Dedifferentiated amniotic fluid mesenchymal stem cell (primary cell): Measurements from ENCODE around the gene LIMS2.

Experiments
- DNase-seq: peaks from one replicate; pipeline ENCODE4 v3.0.0-alpha.2; 2016; ENCODE audit errors: extremely low spot score

LIMS2 gene

GRCh38 chr2:127606625-127607398 is 68.5 kb downstream of the LIMS2 start:
- DNase-seq = no peak

DNA sequence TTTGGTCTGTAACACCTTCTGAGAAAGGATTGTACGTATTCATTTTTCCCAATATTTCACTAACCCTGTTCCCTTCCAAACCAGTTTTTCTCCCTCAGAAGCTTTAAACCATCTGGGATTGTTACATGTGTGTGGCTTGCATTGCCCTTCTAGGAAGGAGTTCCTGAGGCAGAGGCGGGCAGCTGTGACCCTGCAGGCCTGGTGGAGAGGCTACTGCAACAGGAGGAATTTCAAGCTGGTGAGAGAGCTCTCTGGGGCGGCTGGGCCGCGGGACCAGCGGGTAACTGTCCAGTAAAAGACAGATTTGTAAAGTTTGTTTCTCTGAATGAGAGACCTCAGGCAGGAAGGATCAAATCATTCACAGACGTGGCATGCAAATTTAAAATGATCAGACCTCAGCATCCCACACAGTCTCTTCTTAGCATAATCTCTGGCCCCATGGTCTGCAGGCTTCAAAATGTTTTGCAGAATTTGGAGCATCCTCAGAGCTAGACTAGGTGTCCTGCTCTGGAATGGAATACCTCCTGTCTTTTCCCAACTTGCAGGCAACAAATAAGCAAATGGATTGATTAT is 69.6 kb downstream of the LIMS2 start:
- DNase-seq = no peak

DNA sequence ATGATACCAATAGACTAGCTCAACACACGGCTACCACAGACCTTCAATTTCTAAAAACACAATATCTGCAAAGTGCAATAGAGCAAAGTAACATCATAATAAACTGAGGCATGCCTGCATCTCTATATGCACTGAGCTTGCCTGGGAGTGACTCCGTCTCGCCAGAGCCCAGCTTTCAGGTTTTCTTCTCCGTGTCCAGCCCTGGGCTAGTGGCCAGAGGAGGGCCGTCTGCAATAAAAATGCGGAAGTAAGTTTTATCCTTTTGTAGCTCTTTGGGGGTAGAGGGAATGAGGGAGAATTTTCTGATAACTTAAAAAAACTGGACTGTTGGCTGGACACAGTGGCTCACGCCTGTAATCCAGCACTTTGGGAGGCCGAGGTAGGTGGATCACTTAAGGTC is 70.3 kb downstream of the LIMS2 start:
- DNase-seq = no peak

DNA sequence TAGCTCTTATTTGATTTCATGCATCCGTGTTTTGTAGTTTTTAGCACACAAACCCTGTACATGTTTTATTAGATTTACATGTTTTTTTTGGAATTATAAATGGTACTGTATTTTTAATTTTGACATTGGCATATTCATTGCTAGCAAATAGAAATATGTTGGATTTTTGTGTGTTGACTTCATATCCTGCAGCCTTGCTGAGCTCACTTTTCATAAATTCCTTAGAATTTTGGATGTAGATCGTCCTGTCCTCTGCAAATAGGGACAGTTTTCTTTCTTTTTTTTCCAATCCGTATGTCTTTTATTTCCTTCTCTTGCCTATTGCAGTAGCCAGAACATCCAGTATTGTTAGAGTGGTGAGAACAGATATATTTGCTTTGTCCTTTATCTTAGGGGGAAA is 76.1 kb downstream of the LIMS2 start:
- DNase-seq = no peak

DNA sequence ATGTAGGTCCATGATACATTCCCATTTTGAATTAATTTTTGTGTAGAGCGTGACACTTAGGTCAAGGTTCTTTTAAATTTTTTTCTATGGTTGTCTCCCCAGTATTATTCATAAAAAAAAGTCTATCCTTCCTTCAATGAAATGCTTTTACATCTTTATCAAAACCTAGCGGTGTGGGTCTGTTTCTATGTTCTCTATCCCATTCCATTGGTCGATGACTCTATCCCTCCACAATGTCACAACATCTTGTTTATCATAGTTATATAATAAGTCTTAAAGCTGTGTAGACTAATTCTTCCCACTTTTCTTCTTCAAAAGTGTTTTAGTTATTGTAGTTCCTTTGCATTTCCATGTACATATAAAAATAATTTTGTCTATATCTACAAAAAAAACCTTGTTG is 76.6 kb downstream of the LIMS2 start:
- DNase-seq = no peak

DNA sequence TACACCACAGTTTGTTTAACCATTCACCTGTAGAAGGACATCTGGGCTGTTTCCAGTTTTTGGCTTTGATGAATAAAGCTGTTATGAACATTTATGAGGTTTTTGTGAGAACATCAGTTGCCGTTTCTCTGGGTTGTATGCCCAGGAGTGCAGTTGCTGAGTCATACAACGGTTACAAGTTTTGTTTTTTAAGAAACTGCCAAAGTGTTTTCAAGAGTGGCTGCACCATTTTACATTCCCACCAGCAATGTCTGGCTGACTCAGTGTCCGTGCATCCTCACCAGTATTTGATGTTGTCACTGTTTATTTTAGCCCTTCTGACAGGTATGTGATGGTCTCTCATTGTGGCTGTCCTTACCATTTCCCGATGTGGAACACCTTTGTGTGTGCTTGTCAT is 77.3 kb downstream of the LIMS2 start:
- no peak for DNase-seq

DNA sequence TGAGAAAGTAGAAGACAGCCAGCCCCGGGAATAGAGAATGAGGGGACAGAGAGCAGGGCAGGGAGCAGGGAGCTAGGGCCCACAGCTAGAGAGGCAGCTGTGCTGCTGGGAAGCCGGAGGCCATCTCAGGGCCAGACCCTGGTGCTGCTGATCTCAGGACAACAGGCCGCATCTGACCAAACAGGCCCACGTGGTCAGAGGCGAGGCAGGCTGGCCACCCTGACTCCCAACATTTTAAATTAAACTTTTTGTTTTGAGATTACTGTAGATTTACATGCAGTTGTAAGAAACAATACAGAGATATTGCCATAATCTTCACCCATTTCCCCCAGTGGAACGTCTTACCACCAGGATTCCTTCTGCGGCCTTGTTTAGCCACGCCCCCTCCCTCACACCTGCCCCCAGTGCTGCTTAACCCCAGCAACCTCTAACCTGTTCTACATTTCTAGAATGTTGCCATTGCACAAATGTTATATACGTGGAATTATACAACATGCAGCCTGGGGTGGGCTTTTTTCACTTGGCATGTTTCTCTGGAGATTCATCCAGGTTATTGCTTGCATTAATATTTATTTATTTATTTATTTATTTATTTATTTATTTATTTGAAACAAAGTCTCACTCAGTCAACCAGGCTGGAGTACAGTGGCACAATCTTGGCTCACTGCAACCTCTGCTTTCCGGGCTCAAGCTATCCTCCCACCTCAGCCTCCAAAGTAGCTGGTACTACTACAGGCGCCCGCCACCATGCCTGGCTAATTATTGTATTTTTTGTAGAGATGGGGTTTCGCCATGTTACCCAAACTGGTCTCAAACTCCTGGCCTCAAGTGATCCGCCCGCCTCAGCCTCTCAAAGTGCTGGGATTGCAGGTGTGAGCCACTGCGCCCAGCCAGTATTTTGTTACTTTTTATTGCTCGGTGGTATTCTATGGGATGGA is 78.0 kb downstream of the LIMS2 start:
- DNase-seq = no peak

DNA sequence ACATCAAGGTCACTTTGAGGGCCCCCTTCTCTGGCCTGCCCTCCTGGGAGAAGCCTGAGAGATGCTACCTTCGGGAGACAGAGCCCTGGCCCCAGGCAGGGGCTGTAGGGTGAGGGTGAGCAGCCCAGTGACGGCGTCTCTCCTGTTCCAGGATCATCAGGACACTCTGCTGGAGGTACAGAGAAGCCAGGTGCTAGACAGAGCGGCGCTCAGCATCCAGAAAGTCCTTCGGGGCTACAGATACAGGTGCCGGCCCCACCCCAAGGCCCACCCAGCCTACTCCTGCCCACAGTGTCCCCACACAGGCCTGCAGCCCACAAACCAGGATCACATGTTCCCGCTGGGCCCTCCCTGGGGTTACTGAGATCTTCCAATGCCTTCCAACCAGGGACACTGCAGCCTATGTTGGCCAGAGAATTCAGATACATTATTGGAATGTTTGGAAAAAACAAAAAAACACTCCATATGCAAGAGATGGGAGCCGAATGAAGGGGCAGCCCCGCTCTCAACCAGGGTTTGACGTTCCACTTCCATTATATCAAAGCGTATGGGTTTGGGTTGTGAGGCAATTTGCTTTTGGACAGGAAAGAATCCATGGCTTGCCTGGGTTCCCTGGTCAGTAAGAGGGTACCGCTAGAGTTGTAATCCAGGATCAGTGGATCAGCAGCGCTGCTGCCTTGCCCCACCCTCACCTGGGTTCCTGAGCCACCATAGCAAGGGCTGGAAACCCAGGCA is 78.9 kb downstream of the LIMS2 start:
- no peak for DNase-seq

DNA sequence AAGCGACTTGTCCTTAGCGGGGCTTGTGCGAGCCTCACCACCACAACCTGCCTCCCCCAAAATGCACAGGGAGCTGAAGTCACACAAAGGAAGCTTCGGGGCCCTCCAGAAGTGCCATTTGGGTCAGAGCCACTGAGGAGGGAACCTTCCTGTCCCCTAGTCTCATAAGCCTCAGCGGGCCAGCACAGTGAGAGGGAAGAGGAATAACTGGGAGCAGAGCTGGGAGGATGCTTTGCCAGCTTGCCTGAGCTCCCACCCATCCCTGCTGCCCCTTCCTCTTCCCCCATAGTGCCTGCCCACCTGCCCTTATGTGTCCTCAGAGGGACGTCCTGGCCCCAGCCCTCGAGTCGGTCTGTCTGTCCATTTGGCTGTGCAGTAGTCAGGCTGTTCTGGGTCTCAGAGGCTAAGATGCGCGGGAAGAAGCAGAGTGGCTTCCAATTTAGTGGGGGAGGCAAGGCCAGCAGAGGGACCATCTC is 81.2 kb downstream of the LIMS2 start:
- DNase-seq = no peak

DNA sequence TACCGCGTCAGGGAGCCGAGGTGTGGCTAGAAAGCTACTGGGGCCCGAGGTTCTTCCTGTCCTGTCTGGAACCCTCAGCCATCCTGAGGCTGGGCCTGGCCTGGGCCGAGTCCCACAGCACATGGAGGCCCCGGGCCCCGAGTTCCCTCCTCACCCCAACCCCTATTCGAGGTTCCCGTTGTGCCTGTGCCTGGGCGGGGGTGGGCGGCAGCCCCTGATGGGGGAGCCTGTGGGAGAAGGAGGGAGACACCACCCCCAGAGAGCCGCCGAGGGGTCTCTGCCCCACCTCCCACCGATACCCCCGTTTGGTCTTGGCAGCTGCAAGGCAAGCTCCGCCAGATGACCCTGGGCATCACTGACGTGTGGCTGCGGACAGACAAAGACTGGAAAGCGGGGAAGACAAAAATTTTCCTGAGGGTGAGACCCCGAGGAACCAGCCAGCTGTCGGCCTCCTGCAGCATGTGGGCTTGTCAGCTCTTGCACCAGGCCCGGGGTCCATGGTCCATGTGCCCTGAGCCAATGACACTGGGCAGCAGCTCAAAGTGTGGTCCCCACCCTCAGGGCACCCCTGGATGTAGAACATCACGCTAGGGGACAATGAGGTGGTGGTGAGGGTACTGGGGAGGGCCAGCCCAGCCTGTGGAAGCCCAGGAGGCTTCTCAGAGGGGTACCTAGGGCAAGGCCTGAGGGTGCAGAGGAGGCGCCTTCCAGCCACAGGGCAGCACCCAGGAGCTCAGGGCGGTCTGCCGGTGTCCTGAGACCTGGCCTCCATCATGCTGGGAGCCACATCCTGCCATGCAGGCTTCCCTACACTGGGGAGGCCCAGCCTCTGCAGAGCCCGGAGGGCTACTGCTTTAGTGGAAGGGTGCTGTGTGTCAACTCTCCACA is 81.9 kb downstream of the LIMS2 start:
- no peak for DNase-seq

- no peak for DNase-seq
These were observed 82.5 kb downstream of the LIMS2 start for GRCh38 chr2:127592761-127593227.

DNA sequence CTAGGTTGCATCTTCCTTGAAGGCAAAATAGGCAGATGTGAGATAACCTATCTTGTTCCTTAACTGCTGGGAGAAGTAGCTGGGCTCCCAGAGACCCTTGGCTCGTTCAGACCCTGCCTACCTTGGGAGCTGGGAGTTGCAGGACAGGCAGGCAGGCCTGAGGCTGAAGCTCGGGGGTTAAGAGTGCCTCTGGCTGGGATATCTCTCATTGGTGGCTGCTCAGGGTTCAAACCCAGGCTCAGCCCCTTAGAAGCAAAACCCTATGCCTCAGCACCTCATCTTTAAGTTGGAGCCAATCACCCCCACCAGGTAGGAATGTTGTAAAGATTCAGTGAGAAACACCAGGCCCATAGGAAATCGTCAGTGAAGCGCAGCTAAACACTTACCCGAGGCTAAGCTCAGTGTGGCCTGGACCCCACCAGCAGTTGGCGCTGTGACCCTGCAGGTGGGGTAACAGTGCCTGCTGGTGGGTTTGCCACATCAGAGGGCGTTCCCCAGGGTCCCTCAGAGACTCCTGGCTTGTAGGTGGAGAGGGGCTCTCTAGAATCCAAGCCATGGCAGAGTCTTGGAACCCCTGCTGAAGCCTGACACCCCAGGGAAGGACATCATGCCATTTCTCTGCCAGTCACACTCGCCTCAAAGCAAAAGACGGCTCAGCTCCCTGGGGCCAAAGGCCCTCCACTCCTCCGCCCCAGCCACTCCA is 84.0 kb downstream of the LIMS2 start:
- DNase-seq = peak; percentile 40

GRCh38 chr2:127590386-127591190 is 84.7 kb downstream of the LIMS2 start:
- no peak for DNase-seq

GRCh38 chr2:127589841-127590240 is 85.5 kb downstream of the LIMS2 start:
- no peak for DNase-seq

- DNase-seq = no peak
These were observed 86.0 kb downstream of the LIMS2 start for GRCh38 chr2:127589358-127589757.
